Muscle layer of colon (tissue), 2 donors: ENCODE data around the gene ZNF816.
"Not testable (repeated sequence)": the region's sequence is repeated elsewhere in the genome, so short reads cannot be mapped to it uniquely, and the experiment has no call there.

Source experiments
- H3K27ac ChIP-seq: one replicate; pipeline ENCODE4 v1.7.0; 2013; ENCODE audit warnings: low read depth, mild to moderate bottlenecking, low read length, moderate library complexity
- H3K27me3 ChIP-seq, 2 donors: one replicate each; pipeline ENCODE4 v1.7.0; 2013; ENCODE audit warnings: low read length in 2 of 2, mild to moderate bottlenecking in 2 of 2; ENCODE audit not compliant: insufficient read depth in 2 of 2, control insufficient read depth in 1 of 2
- H3K36me3 ChIP-seq: one replicate; pipeline ENCODE4 v1.7.0; 2013; ENCODE audit warnings: mild to moderate bottlenecking, low read length; ENCODE audit not compliant: insufficient read depth
- H3K4me1 ChIP-seq: one replicate; pipeline ENCODE4 v1.7.0; 2013; ENCODE audit warnings: mild to moderate bottlenecking, low read length; ENCODE audit not compliant: insufficient read depth
- H3K4me3 ChIP-seq, 2 donors: one replicate each; pipeline ENCODE4 v1.7.0; 2013; ENCODE audit warnings: low read length in 2 of 2, low read depth in 1 of 2, mild to moderate bottlenecking in 1 of 2, moderate library complexity in 1 of 2
- H3K9ac ChIP-seq: one replicate; pipeline ENCODE4 v1.7.0; 2013; ENCODE audit warnings: low read length
- H3K9me3 ChIP-seq: one replicate; pipeline ENCODE4 v1.7.0; 2013; ENCODE audit warnings: mild to moderate bottlenecking, low read length
- donor health status: abdominal sarcoma.
- donor health status: Adenocarcinoma of cecum.

Gene ZNF816

GRCh38 chr19:52957591-52957990 lies 5.1 kb downstream of the ZNF816 start:
- peaks cover 10% of the 10 kb centered on the region for H3K4me1 ChIP-seq
- H3K27me3 ChIP-seq, result no peaks in the 10 kb centered on the region
- H3K27ac ChIP-seq, result no peak overlapping the region
- peaks cover 24% of the 10 kb centered on the region for H3K36me3 ChIP-seq
- no peak overlapping the region for H3K9ac ChIP-seq
- no peaks in the 10 kb centered on the region for H3K9me3 ChIP-seq
- no peak overlapping the region for H3K4me3 ChIP-seq

- Histone ChIP-seq H3K9ac (no peak overlapping the region), H3K4me3 (no peak overlapping the region), H3K4me1 (peaks cover 8% of the 10 kb centered on the region), H3K27me3 (no peaks in the 10 kb centered on the region), H3K9me3 (no peaks in the 10 kb centered on the region), H3K27ac (no peak overlapping the region), H3K36me3 (peaks cover 31% of the 10 kb centered on the region)
These were observed 5.8 kb downstream of the ZNF816 start for GRCh38 chr19:52956917-52957316.

- peaks cover 0 to 5% of the 10 kb centered on the region in 2 donors for H3K27me3 ChIP-seq
- H3K36me3 ChIP-seq, result peaks cover 36% of the 10 kb centered on the region
- no peak overlapping the region for H3K27ac ChIP-seq
- no peaks in the 10 kb centered on the region for H3K4me1 ChIP-seq
- H3K9ac ChIP-seq, result no peak overlapping the region
- H3K9me3 ChIP-seq, result peaks cover 15% of the 10 kb centered on the region
- H3K4me3 ChIP-seq, result no peak overlapping the region
These were observed 13.3 kb downstream of the ZNF816 start for GRCh38 chr19:52949422-52949821.

- Histone ChIP-seq H3K4me3 (no peak overlapping the region), H3K9ac (no peak overlapping the region), H3K4me1 (peaks cover 3% of the 10 kb centered on the region), H3K9me3 (peaks cover 15% of the 10 kb centered on the region), H3K27me3 (peaks cover 0 to 5% of the 10 kb centered on the region in 2 donors), H3K27ac (no peak overlapping the region), H3K36me3 (peaks cover 29% of the 10 kb centered on the region)
These were observed 14.5 kb downstream of the ZNF816 start for GRCh38 chr19:52948025-52948770.

- Histone ChIP-seq H3K9me3 (peaks cover 15% of the 10 kb centered on the region), H3K4me3 (peak overlapping the region in 1 of 2 donors; percentile 27), H3K9ac (no peak overlapping the region), H3K36me3 (peaks cover 14% of the 10 kb centered on the region), H3K4me1 (peaks cover 6% of the 10 kb centered on the region), H3K27ac (no peak overlapping the region), H3K27me3 (peaks cover 0 to 5% of the 10 kb centered on the region in 2 donors)
These were observed 16.1 kb downstream of the ZNF816 start for GRCh38 chr19:52946322-52947310.

- Histone ChIP-seq H3K9me3 (peaks cover 11% of the 10 kb centered on the region), H3K27ac (no peak overlapping the region), H3K9ac (no peak overlapping the region)
These were observed 16.9 kb downstream of the ZNF816 start for GRCh38 chr19:52945652-52946321.

GRCh38 chr19:52944703-52945493 lies 17.8 kb downstream of the ZNF816 start:
- not testable (repeated sequence) for H3K4me1 ChIP-seq, H3K9ac ChIP-seq, H3K36me3 ChIP-seq, H3K27ac ChIP-seq, H3K4me3 ChIP-seq, H3K27me3 ChIP-seq
- peaks cover 10% of the 10 kb centered on the region for H3K9me3 ChIP-seq

More at GRCh38 chr19:52945652-52946321, 16.9 kb downstream of the ZNF816 start:
- peaks cover 7% of the 10 kb centered on the region for H3K36me3 ChIP-seq
- H3K4me3 ChIP-seq, result peak overlapping the region in 1 of 2 donors; percentile 27
- H3K4me1 ChIP-seq, result peaks cover 8% of the 10 kb centered on the region
- peaks cover 0 to 5% of the 10 kb centered on the region in 2 donors for H3K27me3 ChIP-seq

GRCh38 chr19:52943884-52944643 lies 18.6 kb downstream of the ZNF816 start:
- Histone ChIP-seq H3K9me3 (peaks cover 2% of the 10 kb centered on the region), H3K4me3 (no peak overlapping the region), H3K27ac (no peak overlapping the region), H3K4me1 (peaks cover 8% of the 10 kb centered on the region), H3K36me3 (no peaks in the 10 kb centered on the region), H3K27me3 (peaks cover 0 to 5% of the 10 kb centered on the region in 2 donors), H3K9ac (no peak overlapping the region)

- Histone ChIP-seq H3K27me3 (peaks cover 0 to 4% of the 10 kb centered on the region in 2 donors), H3K9me3 (no peaks in the 10 kb centered on the region), H3K36me3 (no peaks in the 10 kb centered on the region), H3K4me1 (peaks cover 8% of the 10 kb centered on the region), H3K4me3 (peak overlapping the region; percentile 47 to 80), H3K27ac (peak overlapping the region; percentile 56), H3K9ac (no peak overlapping the region)
These were observed 19.4 kb downstream of the ZNF816 start for GRCh38 chr19:52943134-52943883.
